Thyroid gland (tissue), 4 donors: ENCODE results near the gene GAB1. TPM values are rescaled to one million over a fixed set of nuclear protein-coding genes. Genes with fewer than 3 reads are reported as not detected.
A peak's percentile ranks its signal among the peaks of the same experiment; 100 is the strongest.

ENCODE experiments used
- DNase-seq, 2 donors: peaks; one replicate each; pipeline ENCODE4 v3.0.0-alpha.2; 2019
- H3K27ac ChIP-seq, 3 donors: fragments of 200-600 bp; sonication (generic); 1 replicate in 2 of 3; 2 replicates in 1 of 3; pipeline ENCODE4 v1.5.1; 2016 to 2019; ENCODE audit warnings: mild to moderate bottlenecking in 1 of 3, moderate library complexity in 1 of 3
- H3K27me3 ChIP-seq: fragments of 200-600 bp; sonication (generic); one replicate; pipeline ENCODE4 v1.5.1; 2019
- H3K36me3 ChIP-seq, 2 donors: fragments of 200-600 bp; sonication (generic); one replicate each; pipeline ENCODE4 v1.5.1; 2016 to 2019
- H3K4me1 ChIP-seq, 2 donors: fragments of 200-600 bp; sonication (generic); one replicate each; pipeline ENCODE4 v1.5.1; 2017 to 2019
- H3K4me3 ChIP-seq, 3 donors: fragments of 200-600 bp; sonication (generic); replicated peaks in 1 of 3; 1 replicate in 2 of 3; 2 replicates in 1 of 3; pipeline ENCODE4 v1.5.1; 2016; ENCODE audit warnings: mild to moderate bottlenecking in 1 of 3
- H3K9me3 ChIP-seq: fragments of 200-600 bp; sonication (generic); one replicate; pipeline ENCODE4 v1.5.1; 2017
- POLR2A ChIP-seq, 2 donors: fragments of 450-650 bp; IDR thresholded peaks; one replicate each; pipeline ENCODE4 v1.6.1; 2017; ENCODE audit warnings: antibody characterized with exemption in 2 of 2, mild to moderate bottlenecking in 2 of 2, moderate library complexity in 1 of 2
- WGBS, 2 donors: methylation state at CpG; one replicate each; pipeline ENCODE4 v1.1.5; 2017; 5-methylcytosine and 5-hydroxymethylcytosine counted together
- intact Hi-C: fragments of 100-400 bp; cut with DNase I; formaldehyde crosslinking; loops from one replicate; pipeline ENCODE4 v1.15.1; 2023
- total RNA-seq, 4 donors: library from RNA; depleted of rRNA; stranded (reverse); fragments of >200 nt; gene quantifications; one replicate each; pipeline ENCODE4 v1.2.3, GENCODE V29; 2016
- TF ChIP-seq, protein P1 (sequence below), 6 experiments: fragments of 200-600 bp in 3 of 6; fragments of 450-650 bp in 3 of 6; sonication (generic) in 3 of 6; IDR thresholded peaks; one replicate each; pipeline ENCODE4 v1.5.1; 2016 to 2019; ENCODE audit warnings: antibody characterized with exemption in 6 of 6, mild to moderate bottlenecking in 2 of 6, inconsistent platforms in 1 of 6, moderate library complexity in 1 of 6

GAB1 gene
- total RNA-seq, 4 donors from 2014 or later, result 20.3 to 40.8 (median 32.5) TPM

DNA sequence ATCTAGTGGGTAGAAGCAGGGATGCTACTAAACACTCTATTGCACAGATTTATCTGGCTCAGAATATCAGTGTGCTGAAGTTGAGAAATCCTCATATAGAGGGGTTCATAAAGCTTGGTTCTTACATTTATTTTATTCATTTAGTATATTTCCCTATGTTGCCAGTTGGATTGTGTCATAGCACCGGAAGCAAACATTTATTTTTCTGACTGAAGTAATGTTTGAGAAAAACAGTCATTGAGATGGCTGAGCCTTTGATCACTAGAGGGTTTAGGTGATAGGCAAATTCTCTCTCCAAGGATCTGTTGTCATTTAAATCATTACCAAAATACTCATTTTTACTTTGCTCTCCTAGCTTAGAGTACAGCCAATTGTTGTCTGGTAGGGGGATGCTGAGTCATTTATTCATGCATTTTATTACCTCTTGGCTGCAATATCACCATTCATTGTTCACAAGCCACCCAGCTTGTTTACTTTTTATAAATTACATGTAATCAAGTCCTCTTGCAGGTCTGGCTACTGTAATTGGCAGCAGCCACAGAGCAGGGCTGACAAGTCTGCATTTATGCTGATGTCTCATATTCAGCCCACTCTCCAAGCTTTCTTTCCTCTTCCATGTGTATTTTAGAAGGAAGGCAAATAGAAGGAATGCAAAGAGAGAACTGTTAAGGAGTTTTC lies 15.2 kb downstream of the GAB1 start:
- H3K4me3 ChIP-seq, result no peak overlapping the region
- no peaks in the 10 kb centered on the region for H3K36me3 ChIP-seq
- H3K27me3 ChIP-seq, result no peaks in the 10 kb centered on the region
- no peaks in the 10 kb centered on the region for H3K9me3 ChIP-seq
- peak overlapping the region in 2 of 3 donors; percentile 1 to 44 for H3K27ac ChIP-seq
- no peak for TF ChIP-seq POLR2A (IDR thresholded peaks at IDR 0.05)
- TF ChIP-seq, protein P1, sequence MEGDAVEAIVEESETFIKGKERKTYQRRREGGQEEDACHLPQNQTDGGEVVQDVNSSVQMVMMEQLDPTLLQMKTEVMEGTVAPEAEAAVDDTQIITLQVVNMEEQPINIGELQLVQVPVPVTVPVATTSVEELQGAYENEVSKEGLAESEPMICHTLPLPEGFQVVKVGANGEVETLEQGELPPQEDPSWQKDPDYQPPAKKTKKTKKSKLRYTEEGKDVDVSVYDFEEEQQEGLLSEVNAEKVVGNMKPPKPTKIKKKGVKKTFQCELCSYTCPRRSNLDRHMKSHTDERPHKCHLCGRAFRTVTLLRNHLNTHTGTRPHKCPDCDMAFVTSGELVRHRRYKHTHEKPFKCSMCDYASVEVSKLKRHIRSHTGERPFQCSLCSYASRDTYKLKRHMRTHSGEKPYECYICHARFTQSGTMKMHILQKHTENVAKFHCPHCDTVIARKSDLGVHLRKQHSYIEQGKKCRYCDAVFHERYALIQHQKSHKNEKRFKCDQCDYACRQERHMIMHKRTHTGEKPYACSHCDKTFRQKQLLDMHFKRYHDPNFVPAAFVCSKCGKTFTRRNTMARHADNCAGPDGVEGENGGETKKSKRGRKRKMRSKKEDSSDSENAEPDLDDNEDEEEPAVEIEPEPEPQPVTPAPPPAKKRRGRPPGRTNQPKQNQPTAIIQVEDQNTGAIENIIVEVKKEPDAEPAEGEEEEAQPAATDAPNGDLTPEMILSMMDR (IDR thresholded peaks at IDR 0.05), result no peak
- peaks cover 17 to 41% of the 10 kb centered on the region in 2 donors for H3K4me1 ChIP-seq
- WGBS, 2 donors, result 68 to 71% methylated on average over 1 of the region's 1 CpG
- intact Hi-C loops, result no loop called here
- no peak for DNase-seq

DNA sequence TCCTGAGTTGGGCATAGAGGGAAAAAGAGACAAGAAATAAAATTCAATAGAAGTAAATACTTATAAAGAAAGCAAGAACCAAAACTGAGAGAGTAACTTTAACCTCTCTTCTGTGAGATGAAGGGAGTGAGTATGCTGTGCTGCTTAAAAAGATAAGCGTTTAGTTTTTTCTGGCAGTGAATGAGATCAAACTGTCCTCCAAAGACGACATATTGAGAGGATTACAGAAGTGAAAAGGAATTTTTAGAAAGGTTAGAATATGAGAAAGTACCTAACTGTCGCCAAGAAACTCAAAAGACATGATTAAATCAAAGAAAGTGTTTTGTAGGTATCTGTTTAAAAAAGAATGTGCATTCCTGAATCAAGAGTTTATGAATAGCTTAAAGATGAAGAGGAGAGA lies 16.0 kb downstream of the GAB1 start:
- H3K4me1 ChIP-seq, result peaks cover 17 to 41% of the 10 kb centered on the region in 2 donors

DNA sequence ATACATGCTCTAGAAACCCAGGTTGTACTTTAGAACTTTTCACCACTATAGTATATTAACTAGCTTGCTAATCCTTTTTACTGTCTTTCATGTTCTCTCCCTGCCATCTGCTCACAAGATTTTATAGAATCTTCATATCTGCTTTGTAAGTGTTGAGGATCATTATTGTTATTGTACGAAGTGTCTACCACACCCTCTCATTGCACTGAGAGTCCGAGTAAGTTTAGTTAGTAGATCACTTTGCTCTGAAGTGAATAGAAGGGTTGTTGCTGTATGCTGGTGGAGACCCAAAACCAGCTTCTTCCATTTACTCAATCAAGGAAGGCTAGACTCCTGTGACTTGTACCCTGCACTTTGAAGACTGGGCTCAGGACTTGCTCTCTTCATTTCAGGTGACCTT lies 17.1 kb downstream of the GAB1 start:
- intact Hi-C loops, result no loop called here
- no peak overlapping the region for H3K27ac ChIP-seq
- peaks cover 17 to 41% of the 10 kb centered on the region in 2 donors for H3K4me1 ChIP-seq
- no peak overlapping the region for H3K4me3 ChIP-seq
- H3K36me3 ChIP-seq, result no peaks in the 10 kb centered on the region
- H3K27me3 ChIP-seq, result no peaks in the 10 kb centered on the region
- WGBS, 2 donors, result 88 to 90% methylated on average over 2 of the region's 2 CpGs
- H3K9me3 ChIP-seq, result no peaks in the 10 kb centered on the region
- TF ChIP-seq, protein P1 (IDR thresholded peaks at IDR 0.05), result no peak
- no peak for TF ChIP-seq POLR2A (IDR thresholded peaks at IDR 0.05)
- no peak for DNase-seq

More for the DNA sequence above, 16.0 kb downstream of the GAB1 start:
- Histone ChIP-seq H3K36me3 (no peaks in the 10 kb centered on the region), H3K9me3 (no peaks in the 10 kb centered on the region), H3K4me3 (no peak overlapping the region), H3K27me3 (no peaks in the 10 kb centered on the region), H3K27ac (peak overlapping the region in 2 of 3 donors; percentile 1 to 44)
- TF ChIP-seq, protein P1 (IDR thresholded peaks at IDR 0.05), result no peak
- TF ChIP-seq POLR2A (IDR thresholded peaks at IDR 0.05), result no peak
- WGBS, 2 donors, result 22 to 25% methylated on average over 3 of the region's 3 CpGs
- intact Hi-C loops, result no loop called here
- DNase-seq, result no peak

DNA sequence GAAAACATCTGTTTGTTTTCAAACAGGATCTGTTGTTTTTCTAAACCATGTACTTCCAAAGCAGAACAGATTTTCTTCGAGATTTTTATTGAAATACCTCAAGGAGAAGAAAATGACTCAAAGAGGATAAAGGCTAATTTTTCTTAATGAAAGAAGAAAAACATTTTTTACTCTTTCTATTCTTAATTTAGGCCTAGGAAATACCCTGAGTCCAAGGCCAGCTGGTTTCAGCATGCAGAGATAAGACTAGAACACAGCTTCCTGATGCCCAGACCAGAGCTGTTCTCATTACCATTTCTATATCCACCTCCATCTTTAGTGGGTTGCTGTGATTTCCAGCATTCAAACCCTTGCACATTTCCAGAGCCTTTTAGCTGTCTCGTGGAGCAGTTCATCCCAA lies 18.3 kb downstream of the GAB1 start:
- no peak overlapping the region for H3K4me3 ChIP-seq
- no peaks in the 10 kb centered on the region for H3K36me3 ChIP-seq
- intact Hi-C loops, result no loop called here
- H3K27ac ChIP-seq, result peak overlapping the region in 1 of 3 donors; percentile 8
- H3K27me3 ChIP-seq, result no peaks in the 10 kb centered on the region
- no peaks in the 10 kb centered on the region for H3K9me3 ChIP-seq
- peaks cover 17 to 41% of the 10 kb centered on the region in 2 donors for H3K4me1 ChIP-seq
- WGBS, 2 donors, result 65 to 71% methylated on average over 2 of the region's 2 CpGs
- DNase-seq, result no peak
- TF ChIP-seq POLR2A (IDR thresholded peaks at IDR 0.05), result no peak
- TF ChIP-seq, protein P1 (IDR thresholded peaks at IDR 0.05), result no peak

DNA sequence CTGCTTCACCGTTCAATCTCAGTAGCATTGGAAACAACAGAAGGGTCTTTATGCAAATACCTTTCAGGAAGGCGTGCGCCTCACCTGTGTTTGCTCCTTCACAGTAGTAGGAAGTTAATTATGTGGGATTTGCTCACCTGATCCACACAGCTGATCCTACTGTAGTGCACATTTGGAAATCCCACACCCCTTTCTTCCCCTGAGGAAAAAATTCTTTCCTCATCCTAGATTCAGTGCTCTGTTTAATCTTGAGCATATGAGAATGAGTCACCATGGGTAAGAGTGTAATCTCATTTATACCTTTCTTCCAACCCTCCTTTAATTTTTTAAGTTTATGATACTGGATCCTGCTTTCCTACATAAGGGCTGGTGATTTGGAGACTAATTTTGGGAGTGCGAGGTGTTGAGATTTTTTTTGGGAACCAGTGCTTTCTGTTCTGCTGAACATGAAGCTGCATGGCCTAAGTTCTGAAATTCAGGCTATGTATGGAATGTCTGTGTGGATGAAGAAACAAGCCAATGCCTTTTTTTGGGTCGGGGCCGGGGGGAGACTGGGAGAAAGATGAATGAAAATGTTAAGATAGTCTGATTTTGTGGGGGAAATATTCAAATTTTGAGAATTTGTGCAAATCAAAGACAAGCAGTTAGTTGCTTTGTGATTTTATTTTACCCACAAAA lies 19.0 kb downstream of the GAB1 start:
- Histone ChIP-seq H3K36me3 (no peaks in the 10 kb centered on the region), H3K27me3 (no peaks in the 10 kb centered on the region), H3K4me3 (no peak overlapping the region), H3K4me1 (peaks cover 19 to 41% of the 10 kb centered on the region in 2 donors), H3K27ac (no peak overlapping the region), H3K9me3 (no peaks in the 10 kb centered on the region)
- 85 to 88% methylated on average over 6 of the region's 6 CpGs for WGBS, 2 donors
- TF ChIP-seq, protein P1 (IDR thresholded peaks at IDR 0.05), result no peak
- no peak for TF ChIP-seq POLR2A (IDR thresholded peaks at IDR 0.05)
- intact Hi-C loops, result no loop called here
- no peak for DNase-seq
